ENCODE results near the gene EXOSC3.
"Not testable (repeated sequence)": the region's sequence is repeated elsewhere in the genome, so short reads cannot be mapped to it uniquely, and the experiment has no call there.

Gene EXOSC3

GRCh38 chr9:37753489-37754190 lies 31.2 kb downstream of the EXOSC3 start, which contains the start of gene TRMT10B:
Gene TRMT10B, plus strand, starts transcription at chr9:37753805. Its CDS starts 8,127 bp downstream, at chr9:37761932.
- DNase-seq = peak; percentile 86
- Mint-ChIP-seq H3K4me1 (ENCODE audit: low read depth) (peaks cover 36% of the 10 kb centered on the region), H3K4me3 (peak within 1 kb of the TSS; percentile 95)

GRCh38 chr9:37752642-37753488 lies 32.0 kb downstream of the EXOSC3 start:
- H3K27me3 Mint-ChIP-seq = no peaks in the 10 kb centered on the region
- H3K4me1 Mint-ChIP-seq (ENCODE audit: low read depth) = peaks cover 36% of the 10 kb centered on the region
- H3K27ac Mint-ChIP-seq = peak overlapping the region; percentile 95
- H3K9me3 Mint-ChIP-seq = peaks cover 5% of the 10 kb centered on the region
- H3K4me3 Mint-ChIP-seq = peak overlapping the region; percentile 95
- peaks cover 21% of the 10 kb centered on the region for H3K36me3 Mint-ChIP-seq (ENCODE audit: low read depth)
- no peak for DNase-seq

More at GRCh38 chr9:37753489-37754190, 31.2 kb downstream of the EXOSC3 start, which contains the start of gene TRMT10B:
- H3K27me3 Mint-ChIP-seq = no peaks in the 10 kb centered on the region
- peak within 1 kb of the TSS; percentile 95 for H3K27ac Mint-ChIP-seq
- peaks cover 21% of the 10 kb centered on the region for H3K36me3 Mint-ChIP-seq (ENCODE audit: low read depth)
- H3K9me3 Mint-ChIP-seq = peaks cover 5% of the 10 kb centered on the region

DNA sequence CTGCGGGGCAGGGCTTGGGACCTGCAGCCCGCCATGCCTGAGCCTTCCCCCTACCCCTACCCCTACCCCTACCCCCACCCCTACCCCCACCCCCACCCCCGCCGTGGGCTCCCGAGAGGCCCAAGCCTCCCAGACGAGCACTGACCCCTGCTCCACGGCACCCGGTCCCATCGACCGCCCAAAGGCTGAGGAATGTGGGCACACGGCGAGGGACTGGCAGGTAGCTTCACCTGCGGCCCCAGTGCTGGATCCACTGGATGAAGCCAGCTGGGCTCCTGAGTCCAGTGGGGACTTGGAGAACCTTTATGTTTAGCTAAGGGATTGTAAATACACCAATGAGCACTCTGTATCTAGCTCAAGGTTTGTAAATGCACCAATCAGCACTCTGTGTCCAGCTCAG lies 32.8 kb downstream of the EXOSC3 start:
- not testable (repeated sequence) for H3K9me3 Mint-ChIP-seq, H3K4me3 Mint-ChIP-seq, H3K27me3 Mint-ChIP-seq, H3K27ac Mint-ChIP-seq, DNase-seq
- peaks cover 16% of the 10 kb centered on the region for H3K36me3 Mint-ChIP-seq (ENCODE audit: low read depth)
- H3K4me1 Mint-ChIP-seq (ENCODE audit: low read depth) = peaks cover 33% of the 10 kb centered on the region

- peaks cover 14% of the 10 kb centered on the region for H3K36me3 Mint-ChIP-seq (ENCODE audit: low read depth)
- not testable (repeated sequence) for H3K9me3 Mint-ChIP-seq, H3K27ac Mint-ChIP-seq, H3K4me3 Mint-ChIP-seq, DNase-seq, H3K27me3 Mint-ChIP-seq
- peaks cover 33% of the 10 kb centered on the region for H3K4me1 Mint-ChIP-seq (ENCODE audit: low read depth)
These were observed 33.2 kb downstream of the EXOSC3 start for GRCh38 chr9:37751704-37752103.

GRCh38 chr9:37751186-37751585 lies 33.7 kb downstream of the EXOSC3 start:
- Mint-ChIP-seq H3K9me3 (peaks cover 5% of the 10 kb centered on the region), H3K4me1 (ENCODE audit: low read depth) (peaks cover 33% of the 10 kb centered on the region), H3K4me3 (no peak overlapping the region), H3K27me3 (no peaks in the 10 kb centered on the region), H3K36me3 (ENCODE audit: low read depth) (peaks cover 11% of the 10 kb centered on the region), H3K27ac (no peak overlapping the region)
- no peak for DNase-seq

- Mint-ChIP-seq H3K27ac (no peak overlapping the region), H3K4me3 (no peak overlapping the region), H3K9me3 (peaks cover 5% of the 10 kb centered on the region), H3K4me1 (ENCODE audit: low read depth) (peaks cover 15% of the 10 kb centered on the region), H3K36me3 (ENCODE audit: low read depth) (peaks cover 5% of the 10 kb centered on the region), H3K27me3 (no peaks in the 10 kb centered on the region)
- DNase-seq = no peak
These were observed 35.7 kb downstream of the EXOSC3 start for GRCh38 chr9:37749129-37749528.

GRCh38 chr9:37747271-37747753 lies 37.6 kb downstream of the EXOSC3 start:
- peak; percentile 67 for DNase-seq
- H3K9me3 Mint-ChIP-seq = no peaks in the 10 kb centered on the region
- H3K4me1 Mint-ChIP-seq (ENCODE audit: low read depth) = no peaks in the 10 kb centered on the region
- no peaks in the 10 kb centered on the region for H3K27me3 Mint-ChIP-seq
- H3K36me3 Mint-ChIP-seq (ENCODE audit: low read depth) = no peaks in the 10 kb centered on the region
- no peak overlapping the region for H3K4me3 Mint-ChIP-seq
- no peak overlapping the region for H3K27ac Mint-ChIP-seq

GRCh38 chr9:37746448-37747270 lies 38.2 kb downstream of the EXOSC3 start:
- Mint-ChIP-seq H3K9me3 (no peaks in the 10 kb centered on the region), H3K27me3 (no peaks in the 10 kb centered on the region), H3K4me1 (ENCODE audit: low read depth) (no peaks in the 10 kb centered on the region), H3K36me3 (ENCODE audit: low read depth) (no peaks in the 10 kb centered on the region), H3K27ac (no peak overlapping the region), H3K4me3 (no peak overlapping the region)
- no peak for DNase-seq

DNA sequence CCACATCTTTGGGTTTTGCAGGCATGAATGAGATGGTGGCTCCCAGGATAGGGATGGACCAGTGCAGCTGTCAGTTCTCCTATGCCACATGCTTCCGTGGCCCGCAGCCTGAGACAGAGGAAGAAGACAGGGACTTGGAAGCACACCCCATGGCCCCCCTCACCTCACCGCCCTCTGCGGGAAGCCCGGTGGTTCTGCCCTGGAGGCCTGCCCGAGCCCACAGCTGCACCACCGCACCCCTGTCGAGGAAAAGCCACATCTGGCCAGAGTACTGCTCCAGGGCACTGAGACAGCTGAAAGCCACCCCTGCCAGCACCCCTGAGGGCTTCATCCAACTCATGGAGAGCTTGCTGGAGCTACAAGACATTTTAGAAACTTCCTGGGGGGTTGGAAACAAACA lies 38.9 kb downstream of the EXOSC3 start:
- no peak overlapping the region for H3K4me3 Mint-ChIP-seq
- H3K9me3 Mint-ChIP-seq = no peaks in the 10 kb centered on the region
- DNase-seq = no peak
- H3K27me3 Mint-ChIP-seq = no peaks in the 10 kb centered on the region
- H3K36me3 Mint-ChIP-seq (ENCODE audit: low read depth) = no peaks in the 10 kb centered on the region
- H3K27ac Mint-ChIP-seq = no peak overlapping the region
- H3K4me1 Mint-ChIP-seq (ENCODE audit: low read depth) = no peaks in the 10 kb centered on the region

DNA sequence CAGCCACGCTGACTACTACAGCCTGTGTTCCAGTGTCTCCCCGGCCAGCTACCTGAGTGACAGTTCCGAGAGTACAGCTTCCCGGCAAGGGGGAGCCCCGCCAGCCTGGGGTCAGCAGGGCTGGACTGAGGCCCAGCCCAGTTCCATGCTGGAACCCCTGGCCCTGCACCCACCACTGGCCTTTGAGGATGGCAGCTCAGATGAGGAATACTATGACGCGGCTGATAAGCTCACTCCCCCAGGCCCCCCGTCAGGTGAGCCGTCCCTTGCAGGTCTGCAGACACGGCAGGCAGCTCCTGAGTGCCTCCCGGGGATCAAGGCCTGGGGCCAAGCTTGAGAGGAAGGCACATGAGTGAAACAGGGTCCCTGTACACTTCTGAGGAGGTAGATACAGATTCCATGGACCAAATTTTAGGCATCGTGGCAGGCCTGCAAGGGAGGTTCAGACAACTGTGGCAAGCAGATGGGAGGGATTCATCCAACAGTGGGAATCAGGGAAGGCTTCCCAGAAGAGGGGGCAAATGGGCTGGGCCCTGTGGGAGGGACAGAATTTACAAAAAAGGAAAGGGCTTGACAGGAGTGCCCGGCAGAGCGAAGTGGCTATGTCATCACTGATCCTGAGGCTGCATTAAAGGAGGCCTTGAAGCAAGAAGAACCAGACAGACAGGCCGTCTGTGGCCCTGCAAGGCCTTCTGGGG lies 44.1 kb downstream of the EXOSC3 start:
- no peaks in the 10 kb centered on the region for H3K4me1 Mint-ChIP-seq (ENCODE audit: low read depth)
- no peaks in the 10 kb centered on the region for H3K9me3 Mint-ChIP-seq
- no peak for DNase-seq
- H3K4me3 Mint-ChIP-seq = no peak overlapping the region
- H3K27me3 Mint-ChIP-seq = no peaks in the 10 kb centered on the region
- no peak overlapping the region for H3K27ac Mint-ChIP-seq
- H3K36me3 Mint-ChIP-seq (ENCODE audit: low read depth) = no peaks in the 10 kb centered on the region

DNA sequence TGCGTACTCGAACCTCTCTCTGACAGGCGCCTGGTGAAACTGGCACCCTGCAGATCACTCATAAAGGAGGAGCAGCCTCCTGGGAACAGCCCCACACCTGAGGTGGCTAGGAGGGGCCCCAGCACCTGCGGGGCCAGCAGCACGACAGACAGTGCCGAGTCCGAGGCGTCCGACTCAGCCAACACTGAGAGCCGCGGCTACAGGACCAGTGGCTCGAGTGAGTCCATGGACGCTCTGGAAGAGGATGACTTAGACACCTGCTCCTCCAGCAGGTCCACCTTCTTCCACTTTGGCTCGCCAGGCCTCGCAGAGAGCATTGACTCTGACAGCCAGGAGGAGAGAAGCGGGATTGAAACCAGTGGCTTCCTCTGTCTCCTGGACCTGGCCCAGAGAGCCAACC lies 44.7 kb downstream of the EXOSC3 start:
- H3K4me1 Mint-ChIP-seq (ENCODE audit: low read depth) = no peaks in the 10 kb centered on the region
- DNase-seq = no peak
- no peak overlapping the region for H3K4me3 Mint-ChIP-seq
- no peaks in the 10 kb centered on the region for H3K9me3 Mint-ChIP-seq
- H3K27ac Mint-ChIP-seq = no peak overlapping the region
- no peaks in the 10 kb centered on the region for H3K36me3 Mint-ChIP-seq (ENCODE audit: low read depth)
- H3K27me3 Mint-ChIP-seq = no peaks in the 10 kb centered on the region

- H3K36me3 Mint-ChIP-seq (ENCODE audit: low read depth) = no peaks in the 10 kb centered on the region
- no peaks in the 10 kb centered on the region for H3K9me3 Mint-ChIP-seq
- H3K4me1 Mint-ChIP-seq (ENCODE audit: low read depth) = no peaks in the 10 kb centered on the region
- no peak overlapping the region for H3K27ac Mint-ChIP-seq
- H3K4me3 Mint-ChIP-seq = no peak overlapping the region
- no peaks in the 10 kb centered on the region for H3K27me3 Mint-ChIP-seq
- DNase-seq = no peak
These were observed 45.6 kb downstream of the EXOSC3 start for GRCh38 chr9:37739222-37739621.

- peaks cover 3% of the 10 kb centered on the region for H3K27me3 Mint-ChIP-seq
- H3K27ac Mint-ChIP-seq = no peak overlapping the region
- H3K4me3 Mint-ChIP-seq = no peak overlapping the region
- H3K9me3 Mint-ChIP-seq = no peaks in the 10 kb centered on the region
- no peaks in the 10 kb centered on the region for H3K4me1 Mint-ChIP-seq (ENCODE audit: low read depth)
- no peak for DNase-seq
- no peaks in the 10 kb centered on the region for H3K36me3 Mint-ChIP-seq (ENCODE audit: low read depth)
These were observed 51.9 kb downstream of the EXOSC3 start for GRCh38 chr9:37732952-37733351.
